ENCODE results near the gene GRHL3.

GRHL3 gene

DNA sequence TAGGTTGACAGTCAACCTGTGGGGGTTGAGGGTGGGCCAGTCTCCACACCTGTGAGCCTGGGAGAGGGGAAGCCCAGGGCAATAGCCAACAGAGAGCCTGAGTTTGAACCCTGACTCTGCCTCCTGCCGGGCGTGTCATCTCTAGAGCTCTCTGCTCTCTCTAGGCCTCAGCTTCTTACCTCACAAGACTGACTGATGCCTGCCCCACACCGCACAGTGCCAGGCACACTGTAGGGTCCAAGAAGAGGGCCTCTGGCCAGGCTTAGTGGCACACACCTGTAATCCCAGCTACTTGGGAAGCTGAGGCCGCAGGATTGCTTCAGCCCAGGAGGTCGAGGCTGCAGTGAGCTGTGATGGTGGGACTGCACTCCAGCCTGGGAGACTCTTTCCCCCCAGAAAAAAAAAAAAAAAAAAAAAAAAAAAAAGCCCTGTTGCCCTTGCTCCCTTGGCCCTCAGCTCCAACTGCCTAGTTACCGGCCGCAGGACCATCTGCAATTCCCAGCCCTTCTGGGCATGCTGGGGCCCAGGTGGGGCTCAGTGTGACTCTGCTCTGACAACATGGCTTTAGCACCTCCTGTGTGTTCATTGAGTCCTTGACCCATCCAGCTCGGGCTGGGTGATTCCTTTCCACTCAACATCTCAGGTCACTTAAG, 25.1 kb downstream of the GRHL3 start:
- FAIRE-seq: no peak

- FAIRE-seq: no peak
These were observed 26.2 kb downstream of the GRHL3 start for GRCh38 chr1:24345334-24345733.

GRCh38 chr1:24347159-24347934, 28.2 kb downstream of the GRHL3 start:
- no peak for FAIRE-seq

- no peak for FAIRE-seq
These were observed 29.0 kb downstream of the GRHL3 start for GRCh38 chr1:24348196-24348595.

DNA sequence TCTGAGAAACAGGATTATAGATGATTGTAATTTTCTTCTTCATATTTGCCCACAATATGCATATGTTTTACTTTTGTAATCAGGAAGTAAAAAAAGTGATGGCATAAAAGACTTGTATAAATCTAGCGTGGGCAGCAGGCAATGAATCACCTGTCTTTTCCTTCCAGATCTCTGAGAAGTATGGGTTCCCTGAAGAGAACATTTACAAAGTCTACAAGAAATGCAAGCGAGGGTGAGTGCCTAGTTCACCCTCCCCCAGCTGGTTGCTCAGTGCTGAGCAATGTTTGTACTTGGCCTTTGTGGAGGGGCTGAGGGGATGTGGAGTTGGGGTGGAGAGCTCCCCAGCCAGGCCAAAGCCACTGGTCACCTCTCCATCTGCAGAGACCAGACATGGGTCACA, 30.7 kb downstream of the GRHL3 start:
- no peak for FAIRE-seq

DNA sequence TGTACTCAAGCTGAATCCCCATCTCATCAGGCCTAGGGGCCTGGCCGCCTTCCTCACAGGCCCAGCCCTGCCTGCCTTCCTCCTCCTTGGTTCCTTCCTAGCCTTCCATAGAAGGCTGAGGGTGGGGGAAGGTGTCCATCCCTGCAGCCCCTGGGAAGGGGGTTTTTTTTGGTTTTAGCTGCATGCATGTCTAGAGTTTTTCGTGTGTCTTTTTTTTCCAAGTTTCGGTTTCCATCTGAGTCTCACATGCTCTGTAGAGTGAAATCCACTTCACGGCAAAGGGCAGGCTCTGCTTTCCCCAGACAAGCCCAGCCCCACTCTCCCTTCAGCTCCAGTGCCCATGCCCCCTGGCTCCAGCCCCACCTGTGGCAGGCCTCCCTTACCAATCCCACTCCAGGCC, 32.1 kb downstream of the GRHL3 start:
- FAIRE-seq: no peak

- no peak for FAIRE-seq
These were observed 32.9 kb downstream of the GRHL3 start for GRCh38 chr1:24351918-24352627.

- no peak for FAIRE-seq
These were observed 34.2 kb downstream of the GRHL3 start for GRCh38 chr1:24353292-24353891.

DNA sequence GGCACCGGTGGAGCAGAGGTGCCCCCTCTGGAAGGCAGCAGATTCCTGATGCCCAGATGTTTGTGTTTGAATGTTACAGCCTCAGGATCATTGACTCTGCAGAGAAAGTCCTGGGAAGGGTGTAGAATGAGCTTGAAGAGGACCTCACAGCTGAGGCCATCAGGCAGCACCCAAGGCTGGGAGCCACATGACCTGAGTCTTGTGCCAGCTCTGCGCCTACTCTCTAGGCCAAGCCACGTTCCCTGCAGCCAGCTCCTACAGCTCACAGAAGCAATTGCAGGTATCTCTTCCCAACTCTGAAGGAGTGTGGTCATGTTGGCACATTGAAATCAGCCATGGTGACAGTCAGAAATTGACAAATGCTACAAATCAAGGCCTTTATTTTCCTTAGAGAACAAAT, 36.3 kb downstream of the GRHL3 start:
- FAIRE-seq: no peak

GRCh38 chr1:24357038-24357437, 37.9 kb downstream of the GRHL3 start:
- no peak for FAIRE-seq

- FAIRE-seq: no peak
These were observed 41.5 kb downstream of the GRHL3 start for GRCh38 chr1:24360681-24361080.

GRCh38 chr1:24361811-24362210, 42.7 kb downstream of the GRHL3 start:
- FAIRE-seq: no peak

DNA sequence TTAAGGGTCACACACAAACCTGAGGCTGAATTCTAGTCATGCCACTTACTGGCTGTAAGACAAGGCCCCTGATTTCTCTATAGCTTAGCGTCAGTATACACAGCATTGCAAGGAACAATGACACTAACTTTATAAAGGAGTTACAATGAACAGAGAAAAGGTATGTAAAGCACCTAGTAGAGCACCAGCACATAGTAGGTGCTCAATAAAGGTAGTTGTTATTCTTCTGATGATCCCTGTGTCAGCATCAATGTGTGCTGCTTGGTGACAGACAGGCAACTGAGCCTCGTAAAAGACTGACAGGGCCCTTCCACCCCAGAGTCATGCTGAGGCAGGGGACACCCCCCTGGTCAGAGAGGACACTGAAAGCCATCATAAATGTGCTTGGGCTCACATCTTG, 43.2 kb downstream of the GRHL3 start:
- no peak for FAIRE-seq

GRCh38 chr1:24362982-24363614, 43.9 kb downstream of the GRHL3 start:
- no peak for FAIRE-seq

DNA sequence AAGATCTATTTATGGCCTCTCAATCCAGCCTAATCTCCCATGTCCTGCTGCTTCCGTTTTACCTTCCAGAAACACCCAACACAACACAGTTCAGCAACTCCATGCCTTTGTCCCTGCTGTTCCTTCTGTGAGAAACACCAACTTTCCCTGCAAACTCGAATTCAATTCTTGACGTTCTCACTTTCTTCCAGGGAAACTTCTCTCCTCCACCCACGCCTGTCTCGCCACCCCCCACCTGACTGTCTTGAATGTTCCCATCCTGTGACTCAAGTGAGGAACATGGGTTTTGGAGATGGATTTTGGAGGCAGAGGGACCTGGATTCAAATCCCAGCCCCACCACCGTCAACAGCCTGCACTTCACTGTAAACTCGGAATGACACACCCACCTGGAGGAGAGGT, 44.8 kb downstream of the GRHL3 start:
- no peak for FAIRE-seq

GRCh38 chr1:24364605-24364974, 45.4 kb downstream of the GRHL3 start:
- FAIRE-seq: no peak

DNA sequence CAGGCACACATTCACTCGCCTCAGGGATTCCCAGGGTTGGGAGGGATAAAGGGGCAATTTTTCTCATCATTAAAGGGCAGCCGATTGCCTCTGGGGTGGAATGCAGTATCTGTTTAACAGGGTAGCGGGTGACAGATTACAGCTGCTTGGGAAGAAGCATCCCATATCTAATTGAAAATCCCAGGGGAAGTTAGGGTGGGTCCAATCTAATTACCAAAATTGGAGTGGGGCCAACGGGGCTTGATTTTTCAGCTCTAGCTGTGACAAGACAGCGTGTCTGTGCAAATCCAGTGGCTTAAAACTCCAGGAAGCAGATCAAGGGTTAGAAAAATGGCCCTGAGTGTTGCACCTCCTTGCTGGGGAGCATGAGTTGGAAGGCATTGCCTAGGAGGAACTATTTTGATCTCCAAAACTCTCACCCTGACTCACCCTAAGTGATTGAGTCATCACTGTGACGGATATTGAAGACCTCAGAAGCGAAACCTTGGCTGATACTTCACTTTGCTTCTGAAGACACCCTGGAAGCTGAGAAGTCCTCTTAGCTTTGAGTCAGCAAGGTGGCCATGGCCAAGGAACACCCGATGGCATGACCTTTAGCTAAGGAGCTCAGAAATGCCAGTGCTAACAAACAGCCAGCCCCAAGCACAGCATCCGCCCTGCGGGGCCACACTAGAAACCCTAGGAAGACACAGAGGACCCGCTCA, 46.0 kb downstream of the GRHL3 start:
- FAIRE-seq: no peak

- no peak for FAIRE-seq
These were observed 47.5 kb downstream of the GRHL3 start for GRCh38 chr1:24366707-24367106.

GRCh38 chr1:24369199-24369598, 50.0 kb downstream of the GRHL3 start:
- no peak for FAIRE-seq

DNA sequence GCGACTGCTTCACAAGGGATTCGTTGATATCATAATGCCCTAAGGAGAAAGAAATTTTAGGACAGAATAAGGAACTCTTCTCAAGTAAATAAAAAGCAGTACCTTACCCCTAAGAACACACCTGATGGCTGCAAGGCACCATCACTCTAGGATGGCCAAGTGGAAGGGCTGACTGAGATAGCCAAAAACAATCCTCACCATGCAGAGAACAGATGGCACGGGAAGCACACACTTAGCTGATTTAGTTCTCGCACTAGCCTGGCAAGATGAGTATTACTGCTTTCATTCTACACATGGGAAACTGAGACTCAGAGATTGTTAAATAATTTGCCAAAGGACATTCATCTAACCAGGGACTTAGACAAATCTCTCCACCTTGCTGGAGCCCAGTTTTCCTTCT, 50.6 kb downstream of the GRHL3 start:
- FAIRE-seq: no peak

DNA sequence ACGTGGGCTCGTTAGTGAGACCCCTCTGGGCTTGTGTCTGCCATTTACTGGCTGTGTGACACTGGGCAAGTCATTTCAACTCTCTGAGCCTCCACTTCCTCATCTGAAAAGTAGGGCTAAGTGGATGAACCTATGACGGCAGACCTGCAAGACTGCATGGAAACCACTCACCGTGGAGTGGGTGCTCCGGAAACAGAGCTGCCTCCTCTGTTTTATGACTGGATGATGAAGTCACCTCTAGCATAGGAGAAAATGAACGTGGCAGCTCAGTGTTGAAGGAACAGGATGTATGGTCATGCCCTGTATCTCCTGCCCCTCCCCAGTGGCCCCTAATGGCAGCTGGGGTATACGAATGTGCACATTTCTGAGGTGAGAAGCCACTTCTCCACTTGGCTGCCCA, 53.9 kb downstream of the GRHL3 start:
- no peak for FAIRE-seq

DNA sequence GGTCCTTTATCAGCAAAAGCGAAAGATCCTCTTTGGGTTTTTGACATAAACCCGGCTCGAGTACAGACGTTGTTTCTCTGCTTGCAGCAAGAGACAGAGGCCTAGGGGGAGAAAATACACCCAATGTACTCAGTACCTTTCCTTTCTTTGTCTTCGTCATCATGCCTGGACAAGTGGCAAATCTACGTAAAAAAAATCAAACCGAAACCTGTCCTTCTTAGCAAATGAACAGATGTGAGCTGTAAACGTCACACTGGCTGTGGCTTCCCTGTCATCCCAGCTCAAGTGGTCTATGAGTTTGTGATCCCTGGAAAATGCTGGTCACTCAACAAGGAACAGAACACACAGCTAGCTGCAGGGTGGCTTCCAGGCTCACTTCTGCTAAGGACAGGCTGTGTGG, 54.6 kb downstream of the GRHL3 start:
- no peak for FAIRE-seq

Measured in G401.6 (cell line).